Left kidney (tissue), 2 donors: ENCODE results near the gene PEAK1. TPM values are rescaled to one million over a fixed set of nuclear protein-coding genes. Genes with fewer than 3 reads are reported as not detected.

Experiments
- DNase-seq: peaks from one replicate; pipeline ENCODE4 v3.0.0-alpha.2; 2013
- polyA plus RNA-seq: library from polyadenylated mRNA; unstranded; fragments of 120-200 nt; gene quantifications from one replicate; pipeline ENCODE4 v1.2.1, GENCODE V29; 2013; ENCODE audit not compliant: insufficient read length

The PEAK1 gene
- polyA plus RNA-seq, 1 donor, result 40.5 TPM

DNA sequence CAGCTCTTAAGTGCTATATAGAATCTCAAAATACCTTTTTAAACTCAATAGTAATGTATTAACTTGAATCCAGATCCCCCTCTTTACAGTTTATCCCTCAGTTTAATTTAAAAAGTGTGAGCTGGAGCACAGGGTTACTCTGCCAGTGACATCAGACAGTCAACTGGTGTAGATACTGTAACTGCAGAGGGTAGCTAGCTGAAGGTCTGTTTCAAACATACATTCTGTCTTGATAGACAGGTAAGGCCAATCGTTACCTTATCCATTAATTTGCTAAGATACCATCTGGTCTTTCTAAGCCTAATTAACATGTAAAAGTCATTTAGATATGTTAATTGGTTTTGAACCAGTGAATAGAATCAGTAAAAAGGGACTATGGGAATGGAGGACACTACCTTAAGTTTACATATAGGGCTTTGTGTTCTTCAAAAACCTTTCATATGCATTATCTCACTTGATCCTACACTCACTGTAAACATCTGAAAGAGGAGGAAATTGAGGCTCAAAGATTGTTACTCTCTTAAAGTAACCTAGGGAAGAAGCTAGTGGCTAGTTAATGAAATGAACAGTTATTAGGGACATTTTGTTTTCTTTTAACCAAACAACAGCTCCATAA, 289.5 kb downstream of the PEAK1 start:
- DNase-seq, result no peak

DNA sequence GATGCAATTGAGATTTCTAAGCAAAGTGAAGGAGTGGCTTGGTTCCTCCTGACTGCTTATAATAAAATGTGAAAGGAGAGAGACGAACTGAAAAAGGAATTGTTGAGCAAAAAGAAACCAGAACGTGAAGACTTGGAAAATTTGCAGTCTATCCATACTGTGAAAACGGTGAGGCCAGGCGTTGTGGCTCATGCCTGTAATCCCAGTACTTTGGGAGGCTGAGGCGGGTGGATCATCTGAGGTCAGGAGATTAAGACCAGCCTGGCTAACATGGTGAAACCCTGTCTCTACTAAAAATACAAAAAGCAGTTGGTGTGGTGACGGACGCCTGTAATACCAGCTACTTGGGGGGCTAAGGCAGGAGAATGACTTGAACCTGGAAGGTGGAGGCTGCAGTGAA, 292.3 kb downstream of the PEAK1 start:
- no peak for DNase-seq

DNA sequence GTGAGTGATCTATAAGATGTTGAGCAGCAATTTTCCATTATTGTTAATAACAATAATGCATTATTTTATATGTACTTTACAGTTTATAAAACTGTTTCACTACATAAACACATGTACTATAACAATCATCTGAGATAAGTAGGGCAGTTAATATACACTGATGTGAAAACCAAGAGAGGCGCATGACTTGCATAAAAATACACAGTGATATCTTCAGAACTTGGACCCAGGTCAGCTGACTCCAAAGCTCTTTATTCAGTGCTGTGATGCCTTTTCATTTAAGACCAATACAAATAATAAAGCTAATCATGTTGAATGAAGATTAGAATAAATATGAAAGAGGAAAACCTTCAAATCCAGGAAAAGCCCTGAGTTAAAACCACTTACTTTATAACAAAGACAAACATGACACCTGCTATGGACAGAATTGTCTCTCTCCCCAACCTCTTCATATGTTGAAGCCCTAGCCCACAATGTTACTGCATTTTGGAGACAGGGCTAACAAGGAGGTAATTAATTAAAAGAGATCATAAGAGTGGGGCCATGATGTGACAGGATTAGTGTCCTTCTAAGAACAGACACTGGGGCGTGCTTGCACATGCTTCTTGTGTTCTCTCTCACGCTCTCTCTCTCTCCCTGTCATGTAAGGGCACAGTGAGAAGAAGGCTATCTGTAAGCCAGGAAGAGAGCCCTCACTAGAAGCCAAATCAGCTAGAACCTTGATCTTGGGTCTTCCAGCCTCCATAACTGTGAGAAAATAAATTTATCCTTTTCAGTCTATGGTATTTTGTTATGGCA, 293.2 kb downstream of the PEAK1 start:
- DNase-seq, result no peak

DNA sequence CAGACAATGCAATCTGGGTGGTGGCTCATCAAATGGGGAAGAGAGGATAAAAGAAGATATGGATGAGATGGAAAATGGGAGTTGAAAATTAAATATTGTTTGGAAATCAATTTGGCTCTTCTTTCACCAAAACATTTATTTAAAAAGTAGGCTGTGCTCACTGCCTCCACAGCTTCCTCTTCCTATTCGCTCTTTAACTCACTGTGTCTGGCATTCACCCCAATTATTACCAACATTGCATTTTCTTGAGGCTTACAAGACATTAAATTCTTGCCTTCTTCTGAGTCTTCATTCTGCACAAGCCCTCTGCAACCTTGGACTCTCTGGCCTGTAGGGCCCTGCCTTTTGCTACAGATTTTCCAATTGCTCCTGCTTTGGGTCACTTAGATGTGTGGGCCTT, 296.1 kb downstream of the PEAK1 start:
- no peak for DNase-seq

DNA sequence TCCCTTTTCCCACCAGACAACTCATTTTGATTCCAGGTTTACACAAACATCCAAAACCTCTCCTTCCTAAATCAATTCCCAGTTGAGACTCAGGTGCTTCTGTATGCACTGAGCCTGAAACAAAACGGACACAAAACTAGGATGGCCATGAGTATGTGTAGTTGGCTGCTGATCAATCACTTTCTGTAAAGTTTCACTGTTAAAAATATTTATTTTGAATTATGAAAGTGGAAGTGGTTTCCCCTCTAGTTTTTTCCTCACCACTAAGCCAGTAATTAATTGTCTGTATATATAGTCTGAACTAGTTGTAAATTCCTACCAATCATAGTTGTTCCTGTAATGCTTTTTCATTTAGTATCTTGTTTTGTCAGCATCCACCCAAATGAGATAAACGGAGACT, 297.3 kb downstream of the PEAK1 start:
- no peak for DNase-seq

DNA sequence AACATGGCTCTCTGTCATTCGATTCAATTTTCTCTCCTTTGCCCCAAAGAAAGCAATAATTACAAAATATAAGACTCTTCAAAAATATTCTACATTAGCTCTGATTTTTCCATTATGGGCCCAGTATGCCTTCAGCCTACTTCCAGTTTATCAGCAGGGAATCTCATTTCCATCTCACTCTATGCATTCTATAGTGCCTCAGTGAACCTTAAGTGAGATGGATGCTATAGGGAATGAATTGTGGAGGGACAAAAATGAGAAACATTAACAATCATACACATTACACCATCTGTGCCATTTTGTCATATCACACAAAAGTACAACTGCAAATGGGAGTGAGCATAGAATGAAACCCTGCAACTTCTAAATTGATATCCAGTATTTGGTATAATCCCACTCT, 298.3 kb downstream of the PEAK1 start:
- DNase-seq, result no peak

DNA sequence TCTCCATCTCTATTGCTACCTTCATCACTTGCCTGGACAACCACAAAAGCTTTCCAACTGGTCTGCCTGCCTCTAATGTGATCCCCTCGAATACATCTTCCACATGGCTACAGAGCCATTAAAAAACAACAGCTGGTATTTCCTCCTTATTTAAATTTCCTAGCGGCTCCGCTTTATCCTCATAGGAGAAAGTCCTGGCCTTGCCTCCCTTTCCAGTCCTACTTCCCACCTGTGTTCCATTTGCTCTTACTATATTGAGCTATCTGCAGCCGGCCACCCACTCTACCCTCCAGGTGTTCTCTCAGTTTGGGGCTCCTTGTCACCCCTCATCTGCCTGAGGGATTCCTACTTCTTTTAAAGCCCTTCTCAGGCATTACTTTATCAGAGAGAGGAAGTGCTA, 299.3 kb downstream of the PEAK1 start:
- no peak for DNase-seq

DNA sequence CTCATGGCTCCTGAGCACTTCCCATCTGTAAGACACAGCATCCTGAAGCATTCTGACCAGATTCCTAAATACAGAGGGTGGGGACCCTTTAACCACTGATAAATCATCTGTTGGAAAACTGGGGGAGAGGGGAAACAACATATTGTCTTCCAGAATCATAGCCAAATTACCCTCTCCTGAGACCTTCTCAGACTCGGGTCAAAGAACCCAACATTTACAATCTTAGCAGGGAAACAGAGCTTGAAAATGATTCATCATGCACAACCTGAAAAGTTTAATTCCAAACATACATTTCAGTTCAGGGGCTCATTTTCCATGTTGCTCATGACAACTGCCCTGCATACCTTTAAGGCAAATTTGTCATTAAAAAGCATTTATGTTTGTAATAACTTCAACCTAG, 300.5 kb downstream of the PEAK1 start:
- DNase-seq, result no peak

DNA sequence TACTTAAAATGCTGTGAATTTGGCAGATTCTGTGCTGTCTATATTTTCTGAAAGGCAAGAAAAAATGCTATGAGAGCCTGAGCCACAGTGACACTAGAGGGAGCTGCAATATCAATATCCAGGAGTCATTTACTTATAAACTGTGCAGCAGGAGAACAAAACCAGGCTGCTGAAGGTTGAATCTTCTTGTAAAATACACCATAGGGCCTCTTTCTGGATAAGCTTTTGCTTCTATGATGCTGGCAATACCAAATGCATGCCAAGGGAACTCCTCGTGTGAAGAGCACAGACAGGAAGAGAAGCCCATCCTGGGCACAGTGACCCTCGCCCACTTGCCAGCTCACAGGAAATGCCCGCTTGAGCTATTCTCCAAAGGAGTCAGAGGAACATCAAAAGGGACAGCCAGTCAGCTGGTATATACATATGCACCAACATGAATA, 301.0 kb downstream of the PEAK1 start:
- peak; percentile 78 for DNase-seq

DNA sequence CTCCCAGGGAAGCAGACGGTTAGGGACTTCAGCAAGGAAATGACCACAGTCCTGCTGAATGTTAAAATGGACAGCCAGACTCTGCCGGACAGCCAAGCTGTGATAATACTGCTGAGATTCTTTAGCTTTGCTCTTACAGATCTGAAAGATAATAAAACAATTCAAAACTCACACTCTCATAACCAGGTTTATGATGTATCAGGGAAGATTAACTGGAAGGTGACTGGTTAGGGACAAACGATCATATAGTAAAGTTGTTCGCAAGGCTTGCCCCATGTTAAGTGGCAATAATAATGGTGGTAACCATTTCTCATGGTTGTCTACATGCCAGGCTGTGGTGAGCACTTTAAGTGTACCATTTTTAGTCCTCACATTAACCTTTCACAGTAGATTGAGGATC, 304.7 kb downstream of the PEAK1 start:
- no peak for DNase-seq

DNA sequence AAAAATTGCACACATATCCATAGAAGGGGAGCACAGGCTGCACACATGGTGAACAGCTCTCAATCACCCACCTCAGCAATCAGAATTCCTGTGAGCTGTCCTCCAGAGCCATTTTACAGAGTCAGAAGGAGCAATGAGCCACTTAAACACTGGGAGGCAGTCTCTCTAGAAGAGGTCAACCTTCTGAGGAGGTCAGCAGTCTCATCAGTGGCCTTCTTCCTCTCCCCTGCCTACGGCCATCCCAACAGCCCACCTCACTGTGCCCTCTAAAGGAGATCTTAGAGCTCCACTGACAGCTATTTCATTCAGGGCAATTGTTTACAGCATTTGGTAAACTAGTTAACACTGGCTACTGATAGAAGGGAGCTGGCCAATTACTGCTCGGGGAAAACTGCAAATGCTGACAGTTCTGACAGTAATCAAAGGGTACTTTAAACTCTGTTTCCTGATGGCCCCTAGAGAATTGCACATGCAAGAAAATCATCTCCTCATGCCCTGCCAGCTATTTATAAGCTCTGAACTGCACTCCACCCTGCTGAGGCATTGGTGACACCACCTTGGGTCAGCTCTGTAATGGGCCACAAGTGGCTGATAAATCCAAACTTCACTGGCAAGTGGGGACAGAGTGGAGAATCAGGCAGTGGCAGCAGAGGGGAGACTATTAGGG, 306.9 kb downstream of the PEAK1 start:
- DNase-seq, result no peak

DNA sequence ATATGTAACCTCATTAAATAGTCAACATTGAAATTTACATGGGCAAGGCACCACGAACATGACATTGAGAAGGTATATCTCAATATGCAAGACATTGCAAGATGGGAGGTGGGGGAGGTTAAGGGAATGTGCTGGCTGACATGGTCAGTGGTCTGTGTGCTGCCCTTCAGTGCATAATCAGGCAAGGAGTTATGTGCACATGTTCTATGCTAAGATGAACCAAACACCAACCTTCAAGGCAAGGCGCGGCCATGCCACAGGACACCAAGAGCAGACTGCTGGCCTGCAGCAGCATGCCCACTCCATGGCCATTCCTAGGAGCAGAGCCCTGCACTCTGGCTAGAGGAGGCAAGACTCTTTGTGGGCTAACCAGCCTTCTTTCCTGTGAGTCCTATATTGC, 308.1 kb downstream of the PEAK1 start:
- no peak for DNase-seq

DNA sequence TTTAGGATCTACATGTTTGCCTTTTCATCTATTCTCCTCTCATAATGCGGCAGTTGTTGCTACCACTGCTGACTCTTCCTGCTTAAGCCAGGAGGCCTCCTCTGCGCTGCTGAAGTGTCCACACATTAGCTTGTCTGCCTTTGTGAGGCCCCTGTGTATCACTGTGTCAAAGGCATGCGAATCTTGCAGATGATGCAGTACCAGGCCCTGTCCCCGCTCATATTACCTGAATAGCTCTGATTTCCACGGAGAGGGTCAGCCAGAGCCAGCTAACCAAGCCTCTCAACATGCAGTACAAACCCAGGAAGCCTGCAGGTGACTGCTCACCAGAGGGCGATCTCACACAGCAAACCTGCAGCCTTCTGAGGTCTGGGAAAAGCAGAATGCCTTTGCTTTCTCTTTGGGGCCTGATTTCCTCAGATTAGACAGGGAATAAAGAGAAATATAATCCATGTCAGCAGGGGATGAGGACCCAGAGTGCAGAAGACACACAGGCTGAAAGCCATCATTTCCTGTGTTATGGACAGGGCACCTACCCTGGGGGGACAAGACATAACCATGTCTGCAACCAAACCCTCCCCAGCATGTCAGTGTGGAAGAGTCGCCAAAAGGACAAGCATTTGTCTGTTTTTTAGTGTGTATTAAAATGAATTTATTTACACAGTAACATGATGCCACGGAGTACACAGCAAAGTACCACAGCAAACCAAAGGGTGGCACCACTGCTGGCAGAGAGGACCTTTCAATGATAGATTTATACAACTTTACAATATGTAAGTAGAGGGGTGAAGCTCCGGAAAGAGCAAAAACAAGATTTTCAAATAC, 312.2 kb downstream of the PEAK1 start:
- peak; percentile 75 for DNase-seq

DNA sequence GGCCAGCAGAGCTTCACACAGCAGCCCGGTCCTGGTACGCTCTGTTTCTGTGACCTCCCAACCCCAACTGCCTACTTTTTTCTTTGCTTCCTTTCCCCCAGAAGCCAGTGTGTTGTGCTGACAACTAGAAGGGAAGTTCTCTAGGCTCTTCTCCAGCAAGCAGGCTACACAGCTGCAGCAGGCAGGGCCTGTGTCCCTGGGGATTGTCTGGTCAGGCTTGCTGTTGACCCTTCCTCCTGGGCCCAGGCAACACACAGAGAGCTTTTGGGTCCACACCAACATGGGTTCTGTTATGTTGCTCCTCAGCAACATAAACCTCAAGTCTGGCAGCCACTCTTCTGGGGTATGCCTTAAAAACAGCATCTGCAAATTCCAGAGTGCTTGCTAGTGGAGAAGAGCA, 312.8 kb downstream of the PEAK1 start:
- no peak for DNase-seq

DNA sequence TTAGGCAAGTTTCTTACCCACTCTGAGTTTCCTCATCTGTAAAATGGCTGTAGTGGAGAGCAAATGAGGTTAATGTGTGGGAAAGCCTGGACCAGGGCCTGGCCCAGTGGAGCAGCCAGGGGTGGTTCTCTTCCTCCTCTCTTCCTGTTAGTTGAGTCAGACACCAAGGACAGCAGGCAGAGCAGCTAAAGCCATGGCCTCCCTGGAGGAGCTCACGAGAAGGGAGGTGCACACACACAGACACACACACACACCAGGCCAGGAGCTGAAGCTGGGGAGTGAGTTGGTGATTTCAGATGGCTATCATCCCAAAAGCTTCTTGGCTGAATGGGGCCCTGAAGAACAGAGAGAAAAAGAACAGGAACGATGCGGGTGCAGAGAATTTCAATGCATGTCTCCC, 315.7 kb downstream of the PEAK1 start:
- no peak for DNase-seq

DNA sequence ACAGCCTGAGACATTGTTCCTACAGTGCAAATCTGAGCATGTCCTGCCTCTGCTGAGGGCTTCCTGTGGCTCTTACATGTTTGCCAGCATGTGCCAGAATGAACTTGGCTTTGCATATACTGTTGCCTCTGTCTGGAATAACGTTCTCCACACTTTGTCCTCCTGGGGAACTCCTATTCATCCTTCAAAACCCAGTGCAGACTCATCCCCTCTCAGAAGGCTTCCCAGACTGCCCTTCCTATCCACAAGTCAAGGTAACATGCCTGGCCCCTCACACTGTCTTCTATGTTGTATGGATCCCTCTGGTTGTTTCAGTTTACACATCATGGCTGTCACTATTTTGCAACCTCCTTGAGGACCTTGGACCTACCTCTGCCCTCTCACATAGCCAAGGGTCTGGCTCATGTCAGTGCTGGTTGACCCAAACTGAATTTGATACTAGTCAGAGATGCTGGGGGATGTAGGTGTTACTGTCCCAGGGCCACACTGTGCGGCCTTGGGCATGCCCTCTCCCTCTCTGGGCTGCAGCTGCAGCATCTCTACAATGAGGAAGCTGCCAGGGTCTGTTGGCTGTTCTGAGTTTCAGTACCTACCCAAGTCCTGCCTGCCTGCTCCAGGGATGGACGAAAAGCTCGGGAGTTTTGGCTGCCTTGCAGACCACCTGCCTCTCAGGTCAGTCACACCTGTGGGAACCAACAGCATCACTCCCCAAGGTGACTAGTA, 320.0 kb downstream of the PEAK1 start:
- DNase-seq, result no peak

DNA sequence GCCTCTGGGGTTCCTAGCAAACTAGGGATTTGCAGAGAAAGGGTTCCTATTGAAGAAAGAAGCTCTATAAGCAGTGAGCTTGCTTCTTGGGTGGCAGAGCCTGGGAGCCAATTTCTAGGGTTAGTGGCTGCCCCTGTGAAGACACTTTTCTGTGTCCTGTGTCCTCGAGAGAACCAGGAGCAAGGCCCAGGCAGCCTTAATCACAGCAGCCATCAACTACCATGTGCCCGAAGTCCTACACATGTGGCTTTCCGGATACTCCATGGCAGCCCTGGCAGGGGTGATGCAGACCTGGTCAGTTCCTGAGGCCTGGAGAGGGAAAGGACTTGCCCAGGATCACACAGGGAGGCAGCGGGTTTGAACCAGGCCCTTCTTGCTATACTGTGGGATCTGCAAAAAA, 321.3 kb downstream of the PEAK1 start:
- DNase-seq, result no peak

DNA sequence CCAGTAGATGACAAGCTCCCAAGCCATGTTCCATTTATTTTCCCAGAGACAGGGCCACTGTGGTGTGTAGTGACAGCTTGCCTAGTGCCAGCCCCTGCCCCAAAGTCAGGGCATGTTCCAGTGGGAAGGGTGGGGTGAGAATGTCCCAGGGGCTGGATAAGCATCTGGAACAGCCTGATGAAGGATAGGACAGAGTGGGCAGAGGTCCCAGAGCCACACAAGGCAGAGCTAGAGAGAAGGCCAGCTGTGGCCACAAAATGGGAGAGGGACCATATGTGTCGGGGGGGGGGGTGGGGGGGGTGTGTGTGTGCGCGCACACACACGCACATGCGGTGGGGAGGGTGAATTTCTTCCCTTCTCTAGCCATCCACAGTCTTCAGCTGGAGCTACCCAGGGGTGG, 322.0 kb downstream of the PEAK1 start:
- DNase-seq, result no peak

DNA sequence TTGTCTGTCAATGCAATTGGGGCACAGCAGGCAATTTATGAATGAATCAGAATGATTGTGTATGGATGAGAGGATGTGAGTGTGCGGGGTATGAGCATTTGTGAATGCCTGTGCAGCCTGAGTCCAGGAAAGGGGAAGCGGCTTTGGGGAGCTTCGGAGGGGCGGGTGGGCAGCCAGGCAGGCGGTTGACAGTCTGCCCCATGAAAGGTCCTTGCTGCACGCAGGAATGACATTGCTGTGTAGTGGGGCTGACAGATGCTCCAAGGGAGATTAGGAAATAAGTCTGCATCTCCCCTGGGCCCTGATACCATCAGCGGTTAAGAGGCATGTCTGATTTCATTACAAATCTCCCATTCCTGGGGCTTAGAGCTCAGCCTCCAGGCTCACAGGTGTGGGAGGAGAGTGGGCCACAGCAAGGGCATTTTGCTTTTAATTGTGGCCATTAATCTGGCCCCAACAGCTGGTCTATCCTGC, 322.6 kb downstream of the PEAK1 start:
- DNase-seq, result no peak

DNA sequence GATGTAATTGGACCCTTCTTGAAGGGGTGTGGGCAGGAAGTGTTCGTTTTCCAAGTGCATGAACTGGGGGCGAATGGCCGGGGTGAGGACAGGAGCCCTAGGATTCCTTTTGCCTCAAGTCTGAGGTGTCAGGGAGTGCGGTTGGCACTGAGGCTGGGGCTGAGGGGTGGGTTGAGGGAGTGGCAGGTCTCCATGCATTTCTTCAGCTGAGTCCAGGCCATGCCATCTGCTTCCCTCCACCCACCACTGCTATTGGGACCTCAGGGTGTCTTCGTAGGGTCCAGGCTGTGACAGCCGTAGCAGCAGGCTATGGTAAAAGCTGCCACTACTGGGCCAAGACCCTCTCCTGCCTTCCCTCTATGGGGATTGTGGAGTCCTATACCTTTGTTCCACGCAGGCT, 323.4 kb downstream of the PEAK1 start:
- no peak for DNase-seq

DNA sequence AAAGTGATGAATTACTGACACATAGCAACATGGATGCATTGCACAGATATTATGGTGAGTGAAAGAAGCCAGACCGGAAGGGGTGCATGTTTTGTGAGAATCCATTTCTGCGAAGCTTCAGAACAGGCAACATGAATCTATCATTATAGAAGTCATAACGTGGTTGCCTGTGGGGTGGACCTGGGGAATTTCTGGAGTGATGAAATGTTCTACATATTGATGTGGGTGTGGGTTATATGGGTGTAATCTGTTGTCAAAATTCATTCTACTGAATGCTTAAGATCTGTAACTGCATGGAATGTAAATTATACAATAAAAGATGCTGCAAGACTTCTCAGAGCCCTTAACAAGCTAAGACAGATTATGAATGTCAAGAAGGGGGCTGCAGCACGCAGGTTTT, 323.8 kb downstream of the PEAK1 start:
- no peak for DNase-seq
